Measurements from ENCODE around the gene AMER3.

Gene AMER3

DNA sequence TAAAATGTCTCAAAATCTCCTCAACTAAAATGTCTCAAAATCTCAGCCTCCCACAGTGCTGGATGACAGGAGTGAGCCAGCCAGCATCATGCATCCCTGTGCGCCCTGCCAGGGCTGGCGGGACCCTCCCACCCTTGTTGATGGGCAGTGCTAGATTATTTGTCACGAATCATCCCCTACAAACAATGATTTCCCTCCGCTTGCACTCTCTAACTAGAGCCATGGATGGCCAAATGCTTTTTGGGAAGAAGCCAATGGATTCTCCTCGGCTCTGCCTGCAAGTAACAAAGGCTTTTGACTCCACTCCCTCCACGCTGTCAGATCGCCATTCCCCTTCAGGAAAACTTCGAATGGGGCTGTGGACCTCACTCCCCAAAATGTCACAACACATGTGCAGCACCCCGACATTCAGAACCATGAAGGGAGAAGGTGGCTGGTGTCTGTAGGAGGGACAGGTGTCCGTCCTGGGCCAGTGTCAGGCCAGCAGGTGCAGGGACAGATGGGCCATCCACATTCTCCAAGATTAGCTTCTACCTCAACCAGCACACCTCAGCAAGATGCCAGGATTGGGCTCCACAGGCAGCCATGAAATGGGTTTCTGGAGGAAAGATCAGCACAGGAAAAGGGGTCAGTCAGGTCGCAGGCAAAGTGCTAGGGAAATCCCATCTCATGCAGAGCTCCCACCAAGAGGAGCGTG, 11.5 kb downstream of the AMER3 start:
- no peak overlapping the region for H3K9ac ChIP-seq (ENCODE audit: low read length)
- DNase-seq (ENCODE audit: low read depth) = no peak
- H3K4me1 ChIP-seq (ENCODE audit: control insufficient read depth, insufficient read depth, low read length) = no peaks in the 10 kb centered on the region
- no peaks in the 10 kb centered on the region for H3K9me3 ChIP-seq (ENCODE audit: control insufficient read depth, low read length)
- no peak overlapping the region for H3K4me3 ChIP-seq (ENCODE audit: low read length)
- H3K36me3 ChIP-seq (ENCODE audit: control insufficient read depth, insufficient read depth, low read length, severe bottlenecking) = no peaks in the 10 kb centered on the region
- H3K27me3 ChIP-seq (replicated peaks; ENCODE audit: control insufficient read depth, insufficient read depth, low read length) = peaks cover 10% of the 10 kb centered on the region

- Histone ChIP-seq H3K9ac (ENCODE audit: low read length) (no peak overlapping the region), H3K4me3 (ENCODE audit: low read length) (no peak overlapping the region), H3K27me3 (replicated peaks; ENCODE audit: control insufficient read depth, insufficient read depth, low read length) (peaks cover 9% of the 10 kb centered on the region), H3K4me1 (ENCODE audit: control insufficient read depth, insufficient read depth, low read length) (no peaks in the 10 kb centered on the region), H3K9me3 (ENCODE audit: control insufficient read depth, low read length) (no peaks in the 10 kb centered on the region), H3K36me3 (ENCODE audit: control insufficient read depth, insufficient read depth, low read length, severe bottlenecking) (no peaks in the 10 kb centered on the region)
- DNase-seq (ENCODE audit: low read depth) = no peak
These were observed 12.1 kb downstream of the AMER3 start for GRCh38 chr2:130767408-130767775.

- peaks cover 4% of the 10 kb centered on the region for H3K9me3 ChIP-seq (ENCODE audit: control insufficient read depth, low read length)
- H3K36me3 ChIP-seq (ENCODE audit: control insufficient read depth, insufficient read depth, low read length, severe bottlenecking) = no peaks in the 10 kb centered on the region
- H3K9ac ChIP-seq (ENCODE audit: low read length) = no peak overlapping the region
- no peak for DNase-seq (ENCODE audit: low read depth)
- H3K4me1 ChIP-seq (ENCODE audit: control insufficient read depth, insufficient read depth, low read length) = no peaks in the 10 kb centered on the region
- peaks cover 9% of the 10 kb centered on the region for H3K27me3 ChIP-seq (replicated peaks; ENCODE audit: control insufficient read depth, insufficient read depth, low read length)
- no peak overlapping the region for H3K4me3 ChIP-seq (ENCODE audit: low read length)
These were observed 13.0 kb downstream of the AMER3 start for GRCh38 chr2:130768191-130768855.

DNA sequence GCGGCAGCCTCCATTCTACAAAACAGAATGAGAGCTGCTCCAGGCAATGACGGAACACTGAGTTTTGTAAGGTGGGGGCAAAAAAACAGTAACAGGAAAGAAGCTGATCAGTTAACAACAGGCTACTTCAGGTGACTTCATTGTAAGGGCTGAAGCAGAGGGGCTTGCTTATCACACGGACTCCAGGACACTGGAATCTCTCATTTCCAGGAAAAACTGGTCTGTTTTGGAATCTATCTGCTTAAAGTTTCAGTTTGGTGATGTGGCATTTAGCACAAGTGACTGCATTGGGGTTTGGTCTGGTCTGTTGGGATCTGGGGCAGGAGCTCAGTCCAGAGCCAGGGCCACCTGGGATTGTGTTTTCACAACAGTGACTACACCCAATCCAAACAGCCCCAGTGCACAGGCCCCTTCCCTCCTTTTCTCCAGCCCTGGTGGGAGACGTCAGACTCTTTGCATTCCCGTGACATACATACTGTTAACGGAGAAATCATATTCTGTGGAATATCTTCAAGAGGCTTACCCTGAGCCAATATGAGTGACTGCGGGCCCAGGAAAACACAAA, 14.1 kb downstream of the AMER3 start:
- no peak for DNase-seq (ENCODE audit: low read depth)
- peaks cover 9% of the 10 kb centered on the region for H3K27me3 ChIP-seq (replicated peaks; ENCODE audit: control insufficient read depth, insufficient read depth, low read length)
- peaks cover 4% of the 10 kb centered on the region for H3K9me3 ChIP-seq (ENCODE audit: control insufficient read depth, low read length)
- H3K4me1 ChIP-seq (ENCODE audit: control insufficient read depth, insufficient read depth, low read length) = no peaks in the 10 kb centered on the region
- H3K9ac ChIP-seq (ENCODE audit: low read length) = no peak overlapping the region
- H3K4me3 ChIP-seq (ENCODE audit: low read length) = no peak overlapping the region
- no peaks in the 10 kb centered on the region for H3K36me3 ChIP-seq (ENCODE audit: control insufficient read depth, insufficient read depth, low read length, severe bottlenecking)

DNA sequence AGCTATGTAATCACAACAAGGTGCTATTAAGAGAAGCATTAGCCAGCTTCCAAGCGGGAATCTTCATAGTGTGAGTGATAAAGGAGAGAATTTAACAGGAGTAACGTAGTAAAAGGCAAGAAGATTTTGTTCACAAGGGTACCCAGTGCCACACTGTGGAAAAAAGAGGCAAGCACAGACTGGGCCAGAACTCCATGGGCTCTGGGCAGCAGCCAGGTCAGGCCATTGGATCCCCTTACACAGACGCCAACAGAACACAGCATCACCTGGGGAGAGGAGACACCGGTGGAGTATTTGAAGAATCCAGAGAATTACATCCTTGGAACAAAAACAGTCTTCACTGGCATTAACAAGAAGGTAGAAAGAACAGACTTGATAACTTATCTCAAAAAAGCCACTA, 21.2 kb downstream of the AMER3 start:
- Histone ChIP-seq H3K36me3 (ENCODE audit: control insufficient read depth, insufficient read depth, low read length, severe bottlenecking) (no peaks in the 10 kb centered on the region), H3K9ac (ENCODE audit: low read length) (no peak overlapping the region), H3K27me3 (replicated peaks; ENCODE audit: control insufficient read depth, insufficient read depth, low read length) (no peaks in the 10 kb centered on the region), H3K4me3 (ENCODE audit: low read length) (no peak overlapping the region), H3K4me1 (ENCODE audit: control insufficient read depth, insufficient read depth, low read length) (no peaks in the 10 kb centered on the region), H3K9me3 (ENCODE audit: control insufficient read depth, low read length) (peaks cover 4% of the 10 kb centered on the region)
- no peak for DNase-seq (ENCODE audit: low read depth)

GRCh38 chr2:130778781-130779180, 23.4 kb downstream of the AMER3 start:
- no peak overlapping the region for H3K9ac ChIP-seq (ENCODE audit: low read length)
- no peaks in the 10 kb centered on the region for H3K9me3 ChIP-seq (ENCODE audit: control insufficient read depth, low read length)
- H3K4me3 ChIP-seq (ENCODE audit: low read length) = no peak overlapping the region
- no peak for DNase-seq (ENCODE audit: low read depth)
- no peaks in the 10 kb centered on the region for H3K4me1 ChIP-seq (ENCODE audit: control insufficient read depth, insufficient read depth, low read length)
- no peaks in the 10 kb centered on the region for H3K36me3 ChIP-seq (ENCODE audit: control insufficient read depth, insufficient read depth, low read length, severe bottlenecking)
- H3K27me3 ChIP-seq (replicated peaks; ENCODE audit: control insufficient read depth, insufficient read depth, low read length) = no peaks in the 10 kb centered on the region

GRCh38 chr2:130785466-130786055, 30.2 kb downstream of the AMER3 start:
- DNase-seq (ENCODE audit: low read depth) = no peak
- H3K27me3 ChIP-seq (replicated peaks; ENCODE audit: control insufficient read depth, insufficient read depth, low read length) = peaks cover 10% of the 10 kb centered on the region
- H3K36me3 ChIP-seq (ENCODE audit: control insufficient read depth, insufficient read depth, low read length, severe bottlenecking) = no peaks in the 10 kb centered on the region
- no peaks in the 10 kb centered on the region for H3K4me1 ChIP-seq (ENCODE audit: control insufficient read depth, insufficient read depth, low read length)
- no peaks in the 10 kb centered on the region for H3K9me3 ChIP-seq (ENCODE audit: control insufficient read depth, low read length)
- no peak overlapping the region for H3K9ac ChIP-seq (ENCODE audit: low read length)
- H3K4me3 ChIP-seq (ENCODE audit: low read length) = no peak overlapping the region

- Histone ChIP-seq H3K9me3 (ENCODE audit: control insufficient read depth, low read length) (no peaks in the 10 kb centered on the region), H3K27me3 (replicated peaks; ENCODE audit: control insufficient read depth, insufficient read depth, low read length) (peaks cover 13% of the 10 kb centered on the region), H3K9ac (ENCODE audit: low read length) (no peak overlapping the region), H3K36me3 (ENCODE audit: control insufficient read depth, insufficient read depth, low read length, severe bottlenecking) (no peaks in the 10 kb centered on the region), H3K4me1 (ENCODE audit: control insufficient read depth, insufficient read depth, low read length) (no peaks in the 10 kb centered on the region), H3K4me3 (ENCODE audit: low read length) (no peak overlapping the region)
- DNase-seq (ENCODE audit: low read depth) = no peak
These were observed 30.7 kb downstream of the AMER3 start for GRCh38 chr2:130786076-130786475.

DNA sequence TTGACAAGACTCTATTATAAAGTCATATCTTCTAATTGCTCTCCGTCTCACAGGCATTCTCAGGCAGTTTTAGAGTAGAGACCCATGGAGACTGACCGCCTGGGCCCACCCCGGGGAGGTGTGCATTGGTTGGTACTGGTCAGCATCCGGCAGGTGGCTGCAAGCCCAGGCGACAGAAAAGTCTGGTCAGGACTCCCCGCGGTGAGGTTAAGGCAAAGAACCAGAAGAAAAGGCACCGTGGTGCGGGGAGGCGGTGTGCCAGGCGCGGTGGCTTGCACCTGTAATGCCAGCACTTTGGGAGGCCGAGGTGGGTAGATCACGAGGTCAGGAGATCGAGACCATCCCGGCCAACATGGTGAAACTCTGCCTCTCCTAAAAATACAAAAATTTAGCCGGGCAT, 32.5 kb downstream of the AMER3 start:
- H3K27me3 ChIP-seq (replicated peaks; ENCODE audit: control insufficient read depth, insufficient read depth, low read length) = peaks cover 26% of the 10 kb centered on the region
- no peak overlapping the region for H3K4me3 ChIP-seq (ENCODE audit: low read length)
- H3K36me3 ChIP-seq (ENCODE audit: control insufficient read depth, insufficient read depth, low read length, severe bottlenecking) = no peaks in the 10 kb centered on the region
- no peak for DNase-seq (ENCODE audit: low read depth)
- no peaks in the 10 kb centered on the region for H3K4me1 ChIP-seq (ENCODE audit: control insufficient read depth, insufficient read depth, low read length)
- H3K9me3 ChIP-seq (ENCODE audit: control insufficient read depth, low read length) = no peaks in the 10 kb centered on the region
- H3K9ac ChIP-seq (ENCODE audit: low read length) = no peak overlapping the region

DNA sequence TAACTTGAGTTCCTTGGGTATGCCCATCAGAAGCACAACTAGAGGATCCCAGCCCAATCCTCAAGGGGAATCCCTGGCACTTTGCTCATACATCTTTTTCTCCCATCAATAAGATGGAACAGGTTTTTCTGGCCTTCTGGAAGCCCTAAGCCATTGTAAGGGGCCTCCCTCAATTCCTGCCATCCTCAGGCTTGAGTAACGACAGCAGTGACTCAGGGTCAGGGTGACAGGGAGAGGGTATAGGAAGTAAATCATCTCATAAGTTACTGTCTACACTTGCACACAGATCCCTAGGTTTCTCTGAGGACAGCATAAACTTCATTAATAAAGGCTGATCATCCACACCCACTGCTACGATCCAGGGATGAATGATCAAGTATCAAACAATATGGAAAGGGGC, 35.0 kb downstream of the AMER3 start:
- Histone ChIP-seq H3K4me1 (ENCODE audit: control insufficient read depth, insufficient read depth, low read length) (peaks cover under 1% of the 10 kb centered on the region), H3K36me3 (ENCODE audit: control insufficient read depth, insufficient read depth, low read length, severe bottlenecking) (no peaks in the 10 kb centered on the region), H3K27me3 (replicated peaks; ENCODE audit: control insufficient read depth, insufficient read depth, low read length) (peaks cover 30% of the 10 kb centered on the region), H3K4me3 (ENCODE audit: low read length) (no peak overlapping the region), H3K9ac (ENCODE audit: low read length) (no peak overlapping the region), H3K9me3 (ENCODE audit: control insufficient read depth, low read length) (no peaks in the 10 kb centered on the region)
- DNase-seq (ENCODE audit: low read depth) = no peak

- Histone ChIP-seq H3K36me3 (ENCODE audit: control insufficient read depth, insufficient read depth, low read length, severe bottlenecking) (no peaks in the 10 kb centered on the region), H3K4me3 (ENCODE audit: low read length) (no peak overlapping the region), H3K27me3 (replicated peaks; ENCODE audit: control insufficient read depth, insufficient read depth, low read length) (peaks cover 30% of the 10 kb centered on the region), H3K9me3 (ENCODE audit: control insufficient read depth, low read length) (no peaks in the 10 kb centered on the region), H3K9ac (ENCODE audit: low read length) (no peak overlapping the region), H3K4me1 (ENCODE audit: control insufficient read depth, insufficient read depth, low read length) (peaks cover 3% of the 10 kb centered on the region)
- DNase-seq (ENCODE audit: low read depth) = no peak
These were observed 35.7 kb downstream of the AMER3 start for GRCh38 chr2:130790804-130791616.
